Measurements from ENCODE around the gene GINS1.

DNA sequence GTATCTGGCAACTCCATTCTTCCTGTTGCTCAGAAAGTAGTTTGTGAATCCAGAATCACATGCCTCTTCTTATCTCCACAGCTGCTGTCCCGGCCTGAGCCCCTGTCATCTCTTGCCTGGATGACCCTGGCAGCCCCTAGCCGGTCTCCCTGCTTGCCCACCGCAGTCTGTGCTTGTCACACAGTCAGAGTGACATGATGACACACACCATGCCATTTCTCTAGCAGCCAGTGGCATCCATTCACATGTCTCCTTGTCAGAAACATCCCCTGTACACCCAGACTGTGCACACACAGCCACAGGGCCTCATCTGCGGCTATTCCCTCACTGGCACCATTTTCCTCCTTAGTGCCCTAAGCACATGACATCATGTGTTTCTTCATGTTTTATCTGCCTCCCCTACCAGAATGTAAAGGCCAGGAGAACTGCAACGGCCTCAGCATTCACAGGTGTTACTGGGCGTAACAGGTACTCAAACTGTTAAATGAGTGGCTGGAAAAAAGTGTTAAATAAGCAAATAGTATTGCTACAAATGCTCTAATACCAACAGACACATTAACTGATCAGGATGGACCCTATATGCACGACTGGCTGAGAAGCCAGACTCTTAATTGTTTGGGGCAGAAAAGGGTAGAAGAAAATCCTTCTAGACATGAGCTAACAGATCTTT is 26.4 kb upstream of the GINS1 start:
- TF ChIP-seq, protein P1, sequence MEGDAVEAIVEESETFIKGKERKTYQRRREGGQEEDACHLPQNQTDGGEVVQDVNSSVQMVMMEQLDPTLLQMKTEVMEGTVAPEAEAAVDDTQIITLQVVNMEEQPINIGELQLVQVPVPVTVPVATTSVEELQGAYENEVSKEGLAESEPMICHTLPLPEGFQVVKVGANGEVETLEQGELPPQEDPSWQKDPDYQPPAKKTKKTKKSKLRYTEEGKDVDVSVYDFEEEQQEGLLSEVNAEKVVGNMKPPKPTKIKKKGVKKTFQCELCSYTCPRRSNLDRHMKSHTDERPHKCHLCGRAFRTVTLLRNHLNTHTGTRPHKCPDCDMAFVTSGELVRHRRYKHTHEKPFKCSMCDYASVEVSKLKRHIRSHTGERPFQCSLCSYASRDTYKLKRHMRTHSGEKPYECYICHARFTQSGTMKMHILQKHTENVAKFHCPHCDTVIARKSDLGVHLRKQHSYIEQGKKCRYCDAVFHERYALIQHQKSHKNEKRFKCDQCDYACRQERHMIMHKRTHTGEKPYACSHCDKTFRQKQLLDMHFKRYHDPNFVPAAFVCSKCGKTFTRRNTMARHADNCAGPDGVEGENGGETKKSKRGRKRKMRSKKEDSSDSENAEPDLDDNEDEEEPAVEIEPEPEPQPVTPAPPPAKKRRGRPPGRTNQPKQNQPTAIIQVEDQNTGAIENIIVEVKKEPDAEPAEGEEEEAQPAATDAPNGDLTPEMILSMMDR (IDR thresholded peaks at IDR 0.05) = no peak
- TF ChIP-seq EP300 (IDR thresholded peaks at IDR 0.05) (no peak), POLR2A (IDR thresholded peaks at IDR 0.05) (no peak)

Measured in ovary (tissue), 3 donors.